Left hindlimb (tissue), 1 donor: ENCODE measurements around the gene IQGAP3.

Experiments used
- DNase-seq: peaks from one replicate; pipeline ENCODE4 v3.0.0-alpha.2; 2018

Gene IQGAP3

DNA sequence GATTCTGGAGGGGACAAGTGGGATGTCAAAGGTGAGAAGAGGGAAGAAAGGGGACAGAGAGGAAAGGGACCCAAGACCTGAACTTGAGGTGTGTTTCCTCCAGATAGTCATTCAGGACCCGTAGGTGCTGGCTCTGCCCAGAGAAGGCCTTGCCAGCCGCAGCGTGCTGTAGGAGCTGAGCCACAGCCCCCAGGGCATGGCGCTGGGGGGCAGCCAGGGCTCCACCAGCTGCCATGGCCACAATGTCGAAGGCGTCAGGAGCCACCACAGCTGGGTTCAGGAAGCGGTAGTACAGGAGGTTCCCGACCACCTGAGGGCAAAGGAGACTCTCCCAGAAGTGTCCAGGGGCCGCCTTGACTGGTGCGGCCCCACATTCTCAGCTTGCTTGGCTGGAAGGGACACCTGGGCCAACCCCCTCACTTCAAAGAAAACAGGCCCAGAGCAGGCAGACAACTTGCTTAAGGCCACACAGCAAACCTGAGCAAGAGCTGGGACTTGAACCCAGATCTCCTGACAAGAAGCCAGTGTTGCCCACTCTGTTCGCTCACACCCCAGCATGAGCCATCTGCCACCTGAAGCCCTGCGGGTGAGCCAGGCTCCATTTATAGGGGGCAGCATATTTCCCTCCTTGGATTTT is 37.8 kb downstream of the IQGAP3 start:
- DNase-seq: no peak

DNA sequence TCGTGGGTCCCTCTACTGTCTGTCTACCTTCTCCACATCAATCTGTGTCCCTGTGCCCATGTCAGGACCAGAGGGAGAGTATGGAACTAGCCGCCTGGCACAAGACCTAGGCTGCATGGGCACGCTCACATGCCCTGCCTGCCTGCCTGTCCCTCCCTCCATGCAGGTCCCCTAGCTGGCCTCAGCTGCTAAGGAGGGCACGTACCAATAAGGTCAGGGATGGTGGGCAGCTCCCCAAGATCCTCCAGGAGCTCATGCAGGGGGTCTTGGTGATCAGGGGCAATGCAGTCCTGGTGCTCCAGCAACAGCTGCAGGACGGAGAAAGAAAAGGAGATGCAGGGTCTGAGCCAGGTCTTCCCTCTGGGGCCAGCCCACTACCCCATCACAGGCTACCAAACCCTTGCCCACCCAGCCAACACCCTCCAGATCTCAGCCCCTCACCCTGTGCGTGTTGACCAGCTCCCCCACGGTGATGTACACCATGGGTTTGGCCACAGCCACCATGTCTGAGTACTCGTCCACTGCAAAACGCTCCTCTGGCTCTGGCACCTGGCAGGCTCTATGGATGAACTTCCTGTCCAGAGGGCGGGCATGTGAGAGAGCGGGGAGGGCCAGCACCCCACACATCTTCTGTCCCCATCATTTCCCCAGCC is 38.7 kb downstream of the IQGAP3 start:
- no peak for DNase-seq

GRCh38 chr1:156532374-156532773 is 40.0 kb downstream of the IQGAP3 start:
- no peak for DNase-seq

DNA sequence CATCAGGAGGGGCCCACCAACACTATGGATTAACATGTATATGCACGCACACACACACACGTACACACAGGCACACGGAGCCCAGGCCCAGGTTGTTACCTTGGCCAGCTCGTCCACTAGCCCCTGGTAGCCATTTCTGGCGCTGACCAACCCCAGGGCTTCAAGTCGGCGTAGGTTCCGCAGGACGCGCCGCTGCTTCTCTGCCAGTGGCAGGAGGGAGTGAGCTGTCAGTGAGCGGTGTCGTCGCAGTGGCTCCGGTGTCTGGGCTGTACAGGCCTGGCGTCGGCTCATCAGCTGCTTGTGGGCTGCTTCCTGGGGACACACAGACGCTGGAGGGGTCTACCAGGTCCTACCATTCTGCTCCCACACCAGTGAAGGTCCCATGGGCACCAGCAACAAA is 42.4 kb downstream of the IQGAP3 start:
- no peak for DNase-seq

GRCh38 chr1:156528875-156529425 is 43.4 kb downstream of the IQGAP3 start:
- no peak for DNase-seq

DNA sequence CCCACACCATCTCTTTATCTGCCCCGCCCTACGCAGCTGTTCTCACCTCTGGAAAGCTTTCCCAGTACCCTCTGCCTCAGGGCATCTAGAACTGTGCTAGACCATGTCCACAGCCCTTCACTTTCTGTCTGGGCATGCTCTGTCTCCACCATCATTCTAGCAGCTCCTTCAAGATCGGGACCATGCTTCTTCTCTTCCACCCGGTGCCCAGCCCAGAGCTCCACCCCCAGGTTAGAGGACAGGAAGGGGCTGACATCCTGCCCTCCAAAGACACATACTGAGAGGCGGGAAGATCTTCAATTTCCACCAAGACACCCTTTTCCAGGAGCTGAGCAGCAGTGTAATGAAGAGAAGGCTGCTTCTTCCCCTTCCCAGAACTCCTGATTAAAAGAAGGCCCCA is 44.1 kb downstream of the IQGAP3 start:
- DNase-seq: no peak

GRCh38 chr1:156527584-156527983 is 44.8 kb downstream of the IQGAP3 start:
- no peak for DNase-seq

GRCh38 chr1:156525856-156526489 is 46.4 kb downstream of the IQGAP3 start:
- no peak for DNase-seq

GRCh38 chr1:156525071-156525501 is 47.3 kb downstream of the IQGAP3 start:
- no peak for DNase-seq

- DNase-seq: no peak
Observed at GRCh38 chr1:156524481-156524869, 47.9 kb downstream of the IQGAP3 start.

- DNase-seq: no peak
Observed at GRCh38 chr1:156523801-156524480, 48.4 kb downstream of the IQGAP3 start.

- no peak for DNase-seq
Observed at GRCh38 chr1:156522443-156522970, 49.9 kb downstream of the IQGAP3 start.

- no peak for DNase-seq
Observed at GRCh38 chr1:156517748-156518147, 54.6 kb downstream of the IQGAP3 start.

DNA sequence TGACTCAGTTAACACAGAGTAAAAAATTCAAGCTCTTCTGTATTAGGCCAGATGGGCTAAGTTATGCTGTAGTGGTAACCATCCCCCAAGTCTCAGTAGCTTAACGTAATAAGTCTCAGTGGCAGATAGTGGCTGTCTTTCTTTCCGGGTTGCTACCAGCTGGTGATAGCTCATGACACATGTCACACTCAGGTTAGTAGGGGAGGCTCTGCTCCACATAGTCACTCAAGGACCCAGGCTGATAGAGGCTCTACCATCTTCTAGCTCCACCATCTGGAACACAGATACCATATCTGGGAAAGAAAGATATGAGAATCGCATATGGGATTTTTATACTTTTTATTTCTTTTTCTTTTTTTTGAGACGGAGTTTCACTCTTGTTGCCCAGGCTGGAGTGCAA is 55.5 kb downstream of the IQGAP3 start:
- no peak for DNase-seq

DNA sequence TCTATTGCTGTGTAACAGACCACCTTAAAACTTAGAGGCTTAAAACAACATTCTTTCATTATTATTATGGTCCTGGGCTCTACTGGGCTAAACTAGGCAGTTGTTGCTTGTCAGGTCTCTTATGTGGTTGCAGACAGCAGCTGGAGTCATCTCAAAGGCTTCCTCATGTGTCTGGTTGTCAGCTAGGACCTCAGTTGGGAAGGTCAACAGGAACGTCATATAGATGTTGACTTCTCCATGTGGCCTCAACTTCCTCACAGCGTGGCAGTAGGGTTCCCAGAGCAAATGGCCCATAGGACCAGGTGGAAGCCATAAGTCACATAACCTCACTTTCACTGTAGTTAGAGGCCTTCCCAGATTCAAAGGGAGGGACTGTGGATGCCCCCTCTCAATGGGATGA is 56.4 kb downstream of the IQGAP3 start:
- DNase-seq: no peak

DNA sequence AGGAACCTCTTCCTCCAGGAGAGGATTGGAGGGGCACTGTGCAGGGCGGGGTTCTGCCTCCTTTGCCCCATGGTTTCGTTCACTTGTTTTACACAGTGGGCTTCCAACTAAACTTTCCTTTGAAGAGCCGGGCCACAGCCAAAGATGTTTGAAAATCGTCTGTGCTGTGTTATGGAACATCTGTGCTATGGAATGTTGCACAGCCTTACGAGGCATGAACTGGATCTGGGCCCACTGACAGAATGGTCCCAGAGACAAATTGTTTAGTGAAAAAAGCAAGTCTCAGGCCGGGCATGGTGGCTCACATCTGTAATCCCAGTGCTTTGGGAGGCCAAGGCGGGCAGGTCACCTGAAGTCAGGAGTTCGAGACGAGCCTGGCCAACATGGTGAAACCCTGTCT is 59.2 kb downstream of the IQGAP3 start:
- DNase-seq: no peak

GRCh38 chr1:156511644-156512043 is 60.7 kb downstream of the IQGAP3 start:
- DNase-seq: no peak

DNA sequence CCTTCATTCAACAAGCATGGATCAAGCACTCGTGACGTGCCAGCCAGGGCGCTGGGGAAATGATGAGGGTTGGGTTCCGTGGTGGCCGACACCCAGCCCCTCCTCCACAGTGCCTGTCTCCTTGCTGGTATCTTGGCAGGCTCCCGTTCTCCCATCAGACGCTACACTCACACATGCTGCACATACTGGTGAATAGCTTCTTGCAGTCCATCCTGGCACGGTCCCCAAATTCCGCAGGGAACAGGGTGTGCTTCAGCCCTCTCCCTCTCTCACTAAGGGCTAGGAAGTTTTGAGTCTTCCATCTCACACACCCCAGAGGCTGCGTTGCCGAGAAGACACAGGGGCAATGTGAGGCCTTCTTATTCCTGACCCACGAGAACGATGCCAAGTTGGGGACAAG is 61.7 kb downstream of the IQGAP3 start:
- no peak for DNase-seq

DNA sequence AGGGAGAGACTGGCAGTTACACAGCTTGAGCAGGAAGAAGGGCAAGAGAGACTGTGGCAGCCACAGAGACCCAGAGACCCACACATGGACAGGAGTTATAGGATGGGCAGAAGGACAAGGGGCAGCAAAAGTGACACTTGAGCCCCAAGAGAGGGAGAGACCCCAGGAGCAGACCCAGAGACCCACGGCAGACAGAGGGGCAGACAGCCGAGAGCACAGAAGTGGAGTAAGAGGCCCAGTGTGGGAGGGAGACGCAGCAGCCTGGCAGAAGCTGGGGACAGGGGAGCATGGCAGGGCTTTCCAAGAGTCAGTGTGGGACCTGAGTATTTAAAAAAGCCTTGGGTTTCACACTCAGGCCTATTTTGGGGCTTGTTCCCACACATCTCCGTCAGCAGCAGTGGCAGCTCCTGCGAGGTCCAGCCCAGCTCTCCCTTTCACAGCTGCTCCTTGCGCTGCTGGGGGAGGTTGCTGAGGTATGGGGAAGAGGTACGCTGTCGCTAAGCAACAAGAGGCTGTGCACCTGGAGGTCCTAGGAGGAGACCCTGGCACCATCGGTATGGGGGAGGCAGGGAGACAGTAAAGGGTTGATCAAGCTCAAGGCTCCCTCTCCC is 62.8 kb downstream of the IQGAP3 start:
- DNase-seq: no peak

GRCh38 chr1:156508955-156509234 is 63.5 kb downstream of the IQGAP3 start:
- no peak for DNase-seq

DNA sequence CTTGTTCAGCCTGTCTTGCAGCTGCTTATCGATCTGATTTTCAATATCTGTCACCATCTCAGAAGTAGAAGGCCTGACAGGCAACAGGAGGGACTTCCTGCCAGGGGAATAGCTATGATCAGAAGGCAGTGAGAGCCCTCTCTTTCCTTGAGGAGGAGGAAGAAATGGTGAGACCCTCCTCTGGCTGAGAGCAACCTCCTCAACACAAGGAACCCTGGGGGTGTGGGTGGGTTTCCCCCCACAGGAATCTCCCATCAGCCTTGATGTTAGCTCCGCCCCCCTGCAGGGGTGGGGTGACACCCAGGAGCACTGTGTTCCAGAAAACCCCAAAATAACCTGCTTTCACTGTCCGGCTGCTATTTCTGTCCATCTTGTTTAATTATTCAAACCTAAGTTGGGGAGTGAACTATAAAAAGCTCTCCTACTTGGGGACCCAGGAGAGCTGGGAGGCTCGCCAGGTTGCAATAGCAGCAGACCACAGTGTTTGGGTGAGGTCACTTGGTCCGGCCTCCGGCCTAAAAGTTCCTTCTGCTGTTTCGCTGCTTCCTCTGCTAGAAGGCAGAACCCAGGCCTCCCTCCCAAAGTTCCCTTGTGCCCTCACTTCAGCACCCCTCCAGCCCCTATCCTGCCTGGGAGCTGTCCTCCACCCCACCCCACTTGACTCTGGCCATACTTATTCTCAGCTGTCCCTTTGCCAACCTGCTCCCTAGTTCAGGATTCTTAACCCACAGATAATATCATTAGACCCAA is 64.0 kb downstream of the IQGAP3 start:
- no peak for DNase-seq

GRCh38 chr1:156506450-156506849 is 65.9 kb downstream of the IQGAP3 start:
- no peak for DNase-seq
